DND-41 (cell line): Measurements from ENCODE around the gene GPR153.

Experiments used
- ATAC-seq: fragments of 200-7000 bp; cut with Tn5 transposase; 3 replicates; pipeline ENCODE4 v1.9.1; 2021; ENCODE audit warnings: low read depth; ENCODE audit not compliant: insufficient read depth
- DNase-seq: peaks from one replicate; pipeline ENCODE4 v3.0.0-alpha.2; 2020
- H2AFZ ChIP-seq: 2 replicates; pipeline ENCODE4 v1.6.0; 2012; ENCODE audit warnings: low read depth, low read length
- H3K27ac ChIP-seq: 2 replicates; pipeline ENCODE4 v1.5.1; 2012; ENCODE audit warnings: low read length, inconsistent platforms
- H3K27me3 ChIP-seq: fragments of 200-600 bp; sonication (generic); 2 replicates; pipeline ENCODE4 v1.6.0; 2012; ENCODE audit warnings: low read length, mild to moderate bottlenecking, inconsistent platforms; ENCODE audit not compliant: insufficient read depth, poor library complexity
- H3K36me3 ChIP-seq: 2 replicates; pipeline ENCODE4 v1.5.1; 2012; ENCODE audit warnings: low read length, inconsistent platforms; ENCODE audit not compliant: insufficient read depth
- H3K4me1 ChIP-seq: 2 replicates; pipeline ENCODE4 v1.5.1; 2012; ENCODE audit warnings: mild to moderate bottlenecking, low read length; ENCODE audit not compliant: insufficient read depth
- H3K4me2 ChIP-seq: 2 replicates; pipeline ENCODE4 v1.6.0; 2012; ENCODE audit warnings: mild to moderate bottlenecking, moderate library complexity, low read length, inconsistent platforms; ENCODE audit not compliant: insufficient read depth
- H3K4me3 ChIP-seq, 2 experiments: fragments of 200-600 bp in 1 of 2; shearing (Covaris generic) in 1 of 2; 2 replicates each; pipeline ENCODE4 v1.5.1; 2012 to 2016; ENCODE audit warnings: inconsistent platforms in 2 of 2, low read length in 2 of 2, mild to moderate bottlenecking in 2 of 2, low read depth in 1 of 2, moderate library complexity in 1 of 2
- H3K79me2 ChIP-seq: 2 replicates; pipeline ENCODE4 v1.6.0; 2012; ENCODE audit warnings: low read length, inconsistent platforms; ENCODE audit not compliant: insufficient read depth
- H3K9ac ChIP-seq: 2 replicates; pipeline ENCODE4 v1.6.0; 2012; ENCODE audit warnings: low read depth, mild to moderate bottlenecking, inconsistent platforms, low read length, moderate library complexity
- H3K9me3 ChIP-seq: 2 replicates; pipeline ENCODE4 v1.5.1; 2012; ENCODE audit warnings: low read length, moderate library complexity, mild to moderate bottlenecking, inconsistent platforms; ENCODE audit not compliant: insufficient read depth, severe bottlenecking
- H4K20me1 ChIP-seq: 2 replicates; pipeline ENCODE4 v1.6.0; 2012; ENCODE audit warnings: low read length; ENCODE audit not compliant: insufficient read depth
- CTCF ChIP-seq: IDR thresholded peaks from 2 replicates; pipeline ENCODE4 v1.5.1; 2012; ENCODE audit warnings: borderline replicate concordance, low read length, moderate library complexity, mild to moderate bottlenecking; ENCODE audit not compliant: poor library complexity, severe bottlenecking; ENCODE audit errors: extremely low read depth
- EZH2 ChIP-seq: IDR thresholded peaks from 3 replicates; pipeline ENCODE4 v1.6.1; 2012; ENCODE audit warnings: borderline replicate concordance, low read depth, mild to moderate bottlenecking, moderate library complexity, low read length, inconsistent platforms; ENCODE audit not compliant: severe bottlenecking

Gene GPR153

DNA sequence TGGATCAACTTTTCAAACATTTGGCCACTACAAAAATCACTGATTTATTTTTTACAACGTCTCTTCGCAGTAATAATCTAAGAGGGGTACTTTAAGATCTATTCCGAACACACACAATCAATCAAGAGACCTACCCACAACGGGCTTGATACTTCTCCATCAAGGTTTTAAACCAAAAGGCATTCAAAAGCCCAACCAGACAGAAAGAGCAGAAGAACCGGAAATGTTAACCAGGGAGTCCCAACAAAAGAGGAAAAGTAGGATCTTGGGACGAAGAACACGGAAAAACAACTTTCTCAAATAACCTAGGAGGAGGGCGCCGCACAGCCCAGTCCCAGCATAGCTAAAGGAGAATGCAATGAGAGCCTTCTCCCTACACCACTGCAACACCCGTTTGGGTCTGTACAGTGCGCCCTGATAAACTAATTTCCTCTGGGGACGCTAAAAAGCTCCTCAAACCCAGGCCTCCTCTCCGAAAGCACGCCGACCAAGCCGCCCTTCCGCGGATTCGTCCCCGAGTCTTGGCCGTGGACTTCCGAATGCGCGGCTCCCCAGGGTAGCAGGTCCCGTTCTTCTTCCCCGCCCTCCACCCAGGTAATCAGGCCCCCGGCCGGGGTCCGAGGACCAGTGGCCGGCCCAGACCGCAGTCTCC lies 62.1 kb downstream of the GPR153 start:
- Histone ChIP-seq H3K79me2 (peaks cover 59% of the 10 kb centered on the region), H4K20me1 (peaks cover 50% of the 10 kb centered on the region), H3K9ac (peak overlapping the region; percentile 96), H3K27me3 (no peaks in the 10 kb centered on the region), H2AFZ (peak overlapping the region; percentile 73), H3K4me3 (peak overlapping the region; percentile 77 to 96), H3K36me3 (peaks cover 48% of the 10 kb centered on the region), H3K4me1 (peaks cover 42% of the 10 kb centered on the region), H3K4me2 (peak overlapping the region; percentile 76), H3K27ac (peak overlapping the region; percentile 89), H3K9me3 (no peaks in the 10 kb centered on the region)
- ATAC-seq (peak; percentile 8), DNase-seq (peak; percentile 34)
- TF ChIP-seq EZH2 (no peak), CTCF (peak; percentile 11)

DNA sequence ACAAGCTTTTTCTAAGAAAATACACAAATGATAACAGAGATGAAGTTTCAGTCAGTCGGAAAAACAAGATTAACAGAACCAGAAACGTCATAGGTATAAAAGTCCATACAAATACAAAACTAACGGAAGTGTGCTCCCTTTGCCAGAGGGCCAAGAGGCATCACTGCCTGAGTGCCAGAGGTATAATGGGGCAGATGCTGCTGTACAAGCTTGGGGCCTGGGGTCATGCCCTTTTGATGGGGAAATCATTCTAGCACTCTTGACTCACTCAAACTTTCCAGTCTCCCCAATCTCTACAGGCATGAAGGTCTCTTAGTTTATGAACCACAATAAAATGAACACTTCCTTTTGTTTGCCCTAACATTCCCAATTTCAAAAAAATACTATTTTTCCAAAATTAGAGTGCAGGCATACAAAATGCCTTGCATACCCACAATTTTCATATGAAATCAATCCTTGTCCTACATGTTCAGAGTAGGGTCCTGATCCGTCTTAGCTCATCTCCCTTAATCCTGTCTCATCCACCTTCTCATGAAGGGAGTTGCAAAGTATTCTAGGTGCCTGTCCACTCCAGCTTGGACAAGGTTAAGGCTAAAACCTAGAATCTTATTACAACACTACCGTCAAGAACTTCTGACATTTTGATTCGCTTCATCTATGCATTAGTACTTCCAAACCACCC lies 63.0 kb downstream of the GPR153 start:
- no peak for TF ChIP-seq CTCF
- TF ChIP-seq EZH2, result no peak
- Histone ChIP-seq H3K4me1 (peaks cover 42% of the 10 kb centered on the region), H3K9me3 (no peaks in the 10 kb centered on the region), H3K36me3 (peaks cover 57% of the 10 kb centered on the region), H3K27ac (peak overlapping the region; percentile 89), H3K4me3 (peak overlapping the region; percentile 77 to 96; a peak in 3 of 4 replicates), H4K20me1 (peaks cover 58% of the 10 kb centered on the region), H2AFZ (no peak overlapping the region), H3K4me2 (peak overlapping the region; percentile 76), H3K27me3 (no peaks in the 10 kb centered on the region), H3K79me2 (peaks cover 68% of the 10 kb centered on the region), H3K9ac (peak overlapping the region; percentile 96)
- DNase-seq, result no peak
- no peak for ATAC-seq
